GM18508 (cell line): ENCODE data around the gene SEMA3G.

Experiments
- ATAC-seq: cut with Tn5 transposase; IDR thresholded peaks from one replicate; pipeline ENCODE4 v1.9.1; 2021; ENCODE audit warnings: moderate number of reproducible peaks; ENCODE audit not compliant: insufficient read depth, unreplicated experiment

SEMA3G gene

GRCh38 chr3:52454938-52455282 lies 10.0 kb upstream of the SEMA3G start:
- ATAC-seq, result no peak

GRCh38 chr3:52454250-52454937 lies 9.5 kb upstream of the SEMA3G start:
- no peak for ATAC-seq

- ATAC-seq, result no peak
Measured at GRCh38 chr3:52453496-52454249, 8.8 kb upstream of the SEMA3G start, which contains the start of gene TNNC1. Gene TNNC1 (minus strand): TSS chr3:52454041. CDS start chr3:52454015, 26 bp downstream.

GRCh38 chr3:52452570-52453221 lies 7.8 kb upstream of the SEMA3G start:
- no peak for ATAC-seq

GRCh38 chr3:52452126-52452525 lies 7.2 kb upstream of the SEMA3G start:
- ATAC-seq, result no peak

- ATAC-seq, result no peak
Measured at GRCh38 chr3:52451237-52452083, 6.6 kb upstream of the SEMA3G start.

GRCh38 chr3:52450489-52451236 lies 5.8 kb upstream of the SEMA3G start:
- ATAC-seq, result no peak

- ATAC-seq, result no peak
Measured at GRCh38 chr3:52447512-52448355, 2.8 kb upstream of the SEMA3G start.

- ATAC-seq, result no peak
Measured at GRCh38 chr3:52446631-52447511, 2.0 kb upstream of the SEMA3G start.

- ATAC-seq, result no peak
Measured at GRCh38 chr3:52446042-52446441, 1.1 kb upstream of the SEMA3G start.

- no peak for ATAC-seq
Measured at GRCh38 chr3:52443791-52444687, 864 bp downstream of the SEMA3G start.

- ATAC-seq, result no peak
Measured at GRCh38 chr3:52443268-52443610, 1.7 kb downstream of the SEMA3G start.

- ATAC-seq, result no peak
Measured at GRCh38 chr3:52442409-52443267, 2.3 kb downstream of the SEMA3G start.

- ATAC-seq, result no peak
Measured at GRCh38 chr3:52441772-52442332, 3.1 kb downstream of the SEMA3G start.

GRCh38 chr3:52441091-52441771 lies 3.7 kb downstream of the SEMA3G start:
- ATAC-seq, result no peak
